ENCODE measurements around the gene SEC22C. TPM values are rescaled to one million over a fixed set of nuclear protein-coding genes. Genes with fewer than 3 reads are reported as not detected.

SEC22C gene
- total and polyA plus RNA-seq, 2 of the 13 experiments (the other 11 are each of a cell fraction or from before 2014, with no cell fraction given): 20.0 to 40.0 TPM

GRCh38 chr3:42530073-42530472 is 51.7 kb downstream of the SEC22C start (continued):
- TF ChIP-seq, protein P1, sequence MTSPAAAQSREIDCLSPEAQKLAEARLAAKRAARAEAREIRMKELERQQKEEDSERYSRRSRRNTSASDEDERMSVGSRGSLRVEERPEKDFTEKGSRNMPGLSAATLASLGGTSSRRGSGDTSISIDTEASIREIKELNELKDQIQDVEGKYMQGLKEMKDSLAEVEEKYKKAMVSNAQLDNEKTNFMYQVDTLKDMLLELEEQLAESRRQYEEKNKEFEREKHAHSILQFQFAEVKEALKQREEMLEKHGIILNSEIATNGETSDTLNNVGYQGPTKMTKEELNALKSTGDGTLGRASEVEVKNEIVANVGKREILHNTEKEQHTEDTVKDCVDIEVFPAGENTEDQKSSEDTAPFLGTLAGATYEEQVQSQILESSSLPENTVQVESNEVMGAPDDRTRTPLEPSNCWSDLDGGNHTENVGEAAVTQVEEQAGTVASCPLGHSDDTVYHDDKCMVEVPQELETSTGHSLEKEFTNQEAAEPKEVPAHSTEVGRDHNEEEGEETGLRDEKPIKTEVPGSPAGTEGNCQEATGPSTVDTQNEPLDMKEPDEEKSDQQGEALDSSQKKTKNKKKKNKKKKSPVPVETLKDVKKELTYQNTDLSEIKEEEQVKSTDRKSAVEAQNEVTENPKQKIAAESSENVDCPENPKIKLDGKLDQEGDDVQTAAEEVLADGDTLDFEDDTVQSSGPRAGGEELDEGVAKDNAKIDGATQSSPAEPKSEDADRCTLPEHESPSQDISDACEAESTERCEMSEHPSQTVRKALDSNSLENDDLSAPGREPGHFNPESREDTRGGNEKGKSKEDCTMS (CRISPR knock-in tag; conservative IDR thresholded peaks at IDR 0.05): no peak
- TF ChIP-seq ZMYM4 (CRISPR knock-in tag; IDR thresholded peaks at IDR 0.05) (no peak), ZNF7 (CRISPR knock-in tag; IDR thresholded peaks at IDR 0.05) (no peak), ZBTB46 (CRISPR knock-in tag; IDR thresholded peaks at IDR 0.05; ENCODE audit: borderline replicate concordance) (no peak), NFYC (CRISPR knock-in tag; IDR thresholded peaks at IDR 0.05) (no peak), ZNF883 (CRISPR knock-in tag; IDR thresholded peaks at IDR 0.05; ENCODE audit: not compliant biosample characterization) (no peak), ZNF264 (CRISPR knock-in tag; IDR thresholded peaks at IDR 0.05) (no peak), KDM5B (CRISPR knock-in tag; IDR thresholded peaks at IDR 0.05; ENCODE audit: borderline replicate concordance) (no peak)

- H3K9ac ChIP-seq (ENCODE audit: insufficient read depth, low read depth, low read length): no peak overlapping the region
- no peak overlapping the region for H3K4me3 ChIP-seq (replicated peaks in 1 of 3; ENCODE audit: insufficient read depth in 1 of 3, low read depth in 2 of 3, low read length in 3 of 3)
- TF ChIP-seq ZNF878 (CRISPR knock-in tag; IDR thresholded peaks at IDR 0.05): no peak
- H4K20me1 ChIP-seq (ENCODE audit: insufficient read depth, low read length): no peaks in the 10 kb centered on the region
- no TSS peak for BruUV-seq (replicated peaks)
- H3K27me3 ChIP-seq (ENCODE audit: control insufficient read depth in 1 of 2, insufficient read depth in 2 of 2, low read length in 2 of 2): peaks cover 2 to 9% of the 10 kb centered on the region in 2 experiments; a peak in 2 of 5 replicates
- no peaks in the 10 kb centered on the region for H3K4me1 ChIP-seq (ENCODE audit: insufficient read depth, low read length)
- no peak overlapping the region for H2AFZ ChIP-seq (ENCODE audit: low read length)
- no peak for DNase-seq (ENCODE audit: low spot score)
- in situ Hi-C loops (cut with HindIII; ENCODE audit: extremely low pct_ligation_motif_present, low pct_unique_long_range_greater_than_20kb) (no loop called here), intact Hi-C loops (cut with micrococcal nuclease; ENCODE audit: unreplicated experiment) (no loop called here)
- no peak for ATAC-seq
- H3K9me3 ChIP-seq (ENCODE audit: low read length): no peaks in the 10 kb centered on the region
- WGBS (ENCODE audit: low lambda C conversion rate): 61% methylated on average over 2 of the region's 2 CpGs
- H3K27ac ChIP-seq (ENCODE audit: extremely low read length, insufficient read depth, low read length): no peak overlapping the region
- FAIRE-seq: no peak
- no peaks in the 10 kb centered on the region for H3K79me2 ChIP-seq (ENCODE audit: insufficient read depth, low read length)
- POLR2A ChIA-PET: no interaction called here
- H3K36me3 ChIP-seq (replicated peaks in 1 of 2; ENCODE audit: control insufficient read depth in 1 of 2, insufficient read depth in 2 of 2, low read length in 2 of 2): no peaks in the 10 kb centered on the region
- no peak overlapping the region for H3K4me2 ChIP-seq (ENCODE audit: low read depth, low read length)
- CTCF ChIA-PET (ENCODE audit: low intra/inter-chr PET ratio, low total read pairs): no interaction called here
These were observed 52.3 kb downstream of the SEC22C start for GRCh38 chr3:42529468-42529867.

All from HepG2 (cell line).